GM21619 (cell line): ENCODE measurements around the gene GGT7.
"Not testable (repeated sequence)": the region's sequence is repeated elsewhere in the genome, so short reads cannot be mapped to it uniquely, and the experiment has no call there.

Source experiments
- ATAC-seq: cut with Tn5 transposase; IDR thresholded peaks from one replicate; pipeline ENCODE4 v1.9.1; 2021; ENCODE audit not compliant: unreplicated experiment

The GGT7 gene, protein sequence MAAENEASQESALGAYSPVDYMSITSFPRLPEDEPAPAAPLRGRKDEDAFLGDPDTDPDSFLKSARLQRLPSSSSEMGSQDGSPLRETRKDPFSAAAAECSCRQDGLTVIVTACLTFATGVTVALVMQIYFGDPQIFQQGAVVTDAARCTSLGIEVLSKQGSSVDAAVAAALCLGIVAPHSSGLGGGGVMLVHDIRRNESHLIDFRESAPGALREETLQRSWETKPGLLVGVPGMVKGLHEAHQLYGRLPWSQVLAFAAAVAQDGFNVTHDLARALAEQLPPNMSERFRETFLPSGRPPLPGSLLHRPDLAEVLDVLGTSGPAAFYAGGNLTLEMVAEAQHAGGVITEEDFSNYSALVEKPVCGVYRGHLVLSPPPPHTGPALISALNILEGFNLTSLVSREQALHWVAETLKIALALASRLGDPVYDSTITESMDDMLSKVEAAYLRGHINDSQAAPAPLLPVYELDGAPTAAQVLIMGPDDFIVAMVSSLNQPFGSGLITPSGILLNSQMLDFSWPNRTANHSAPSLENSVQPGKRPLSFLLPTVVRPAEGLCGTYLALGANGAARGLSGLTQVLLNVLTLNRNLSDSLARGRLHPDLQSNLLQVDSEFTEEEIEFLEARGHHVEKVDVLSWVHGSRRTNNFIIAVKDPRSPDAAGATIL

DNA sequence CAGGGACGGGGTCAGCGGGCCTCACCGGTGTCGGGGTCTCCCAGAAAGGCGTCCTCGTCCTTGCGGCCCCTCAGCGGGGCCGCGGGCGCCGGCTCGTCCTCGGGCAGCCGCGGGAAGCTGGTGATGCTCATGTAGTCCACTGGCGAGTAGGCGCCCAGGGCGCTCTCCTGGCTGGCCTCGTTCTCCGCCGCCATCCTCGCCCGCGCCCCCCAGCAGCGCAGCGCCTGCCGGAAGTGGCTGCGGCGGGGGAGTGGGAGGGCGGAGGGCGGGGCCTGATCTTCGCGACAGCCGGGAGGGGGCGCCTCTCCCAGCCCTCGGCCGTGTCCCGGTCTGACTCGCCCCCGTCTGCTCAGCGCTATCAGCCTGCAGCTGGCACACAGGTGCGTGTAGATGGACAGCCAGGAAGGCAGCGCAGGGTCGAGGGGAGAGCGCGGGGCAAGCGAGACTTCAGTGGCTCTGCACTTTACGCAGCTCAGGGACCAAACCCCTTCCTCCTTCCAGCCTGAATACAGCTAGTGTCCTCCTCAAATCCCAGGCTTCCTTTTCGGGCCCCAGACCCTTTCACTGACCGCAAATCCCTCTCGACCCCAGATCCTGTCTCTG lies at the start of gene GGT7:
TSS of gene GGT7 (minus strand) at position 235 of the 603 bp plus-strand sequence. CDS start at position 194, 41 bp downstream.
- ATAC-seq = no peak

DNA sequence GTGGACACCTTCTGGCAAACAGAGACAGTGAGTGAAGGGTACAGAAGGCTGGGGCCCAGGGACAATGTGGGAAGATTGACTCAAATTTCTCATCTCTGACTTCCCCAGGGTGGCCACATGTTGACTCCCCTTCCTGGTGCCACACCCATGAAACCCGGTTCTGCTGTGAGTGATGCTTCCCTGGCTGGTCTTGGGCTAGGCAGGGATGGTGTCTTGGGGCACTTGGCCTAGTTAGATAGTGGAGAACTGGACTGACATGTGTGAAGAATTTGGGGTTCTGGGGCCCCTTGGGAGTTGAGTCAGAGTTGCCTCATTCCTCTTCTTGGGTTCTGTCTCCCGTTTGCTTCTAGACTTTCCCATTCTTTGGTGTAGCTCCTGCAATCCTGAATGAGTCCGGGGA lies 48.8 kb upstream of the GGT7 start:
- ATAC-seq = no peak

DNA sequence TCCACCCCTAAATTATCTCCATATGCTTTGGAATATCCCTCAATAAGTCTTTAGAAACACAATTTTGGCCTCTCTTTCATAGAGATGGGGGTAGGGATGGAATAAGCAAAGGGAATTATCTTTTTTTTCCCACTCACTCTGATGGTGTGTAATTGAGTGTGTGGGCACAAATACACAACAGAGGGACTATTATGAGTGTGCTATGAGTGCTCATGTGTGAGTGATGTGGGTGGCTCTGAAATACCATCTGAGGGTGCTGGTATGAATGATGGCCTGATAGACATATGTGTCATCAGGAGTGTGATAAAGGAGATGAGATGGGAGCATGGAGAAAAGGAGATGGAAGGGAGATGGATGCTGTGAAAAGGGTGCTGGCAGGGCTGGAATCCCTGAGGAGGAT lies 47.4 kb upstream of the GGT7 start:
- ATAC-seq = no peak

DNA sequence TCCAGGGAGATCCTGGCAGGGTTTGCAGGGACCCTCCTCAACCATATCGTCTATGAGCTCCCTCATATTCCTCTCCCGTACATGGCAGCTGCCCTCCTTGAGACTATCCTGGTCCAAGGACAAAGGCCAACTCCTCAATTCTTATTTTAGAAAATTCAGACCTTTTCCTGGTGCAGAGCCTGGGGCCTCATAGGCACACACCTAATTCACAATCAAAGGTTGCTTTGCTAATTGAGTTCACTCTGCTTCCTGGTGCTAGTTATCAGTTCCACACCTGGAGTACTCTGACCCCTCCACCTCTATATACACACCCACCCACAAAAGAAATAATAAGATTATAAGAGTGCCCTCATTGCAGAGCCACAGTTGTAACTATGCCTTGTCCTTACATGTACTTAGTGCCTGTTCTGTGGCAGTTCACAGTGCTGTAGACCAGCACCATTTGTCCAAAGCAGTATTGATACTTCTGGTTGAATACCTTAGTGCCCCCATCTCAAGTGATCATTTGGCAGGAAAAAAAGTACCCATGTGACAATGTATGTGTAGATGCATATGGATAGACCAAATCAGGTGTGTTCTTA lies 44.2 kb upstream of the GGT7 start:
- no peak for ATAC-seq

- ATAC-seq = no peak
Measured at GRCh38 chr20:34915749-34916455, 43.2 kb upstream of the GGT7 start.

- ATAC-seq = no peak
Measured at GRCh38 chr20:34915131-34915530, 42.5 kb upstream of the GGT7 start.

DNA sequence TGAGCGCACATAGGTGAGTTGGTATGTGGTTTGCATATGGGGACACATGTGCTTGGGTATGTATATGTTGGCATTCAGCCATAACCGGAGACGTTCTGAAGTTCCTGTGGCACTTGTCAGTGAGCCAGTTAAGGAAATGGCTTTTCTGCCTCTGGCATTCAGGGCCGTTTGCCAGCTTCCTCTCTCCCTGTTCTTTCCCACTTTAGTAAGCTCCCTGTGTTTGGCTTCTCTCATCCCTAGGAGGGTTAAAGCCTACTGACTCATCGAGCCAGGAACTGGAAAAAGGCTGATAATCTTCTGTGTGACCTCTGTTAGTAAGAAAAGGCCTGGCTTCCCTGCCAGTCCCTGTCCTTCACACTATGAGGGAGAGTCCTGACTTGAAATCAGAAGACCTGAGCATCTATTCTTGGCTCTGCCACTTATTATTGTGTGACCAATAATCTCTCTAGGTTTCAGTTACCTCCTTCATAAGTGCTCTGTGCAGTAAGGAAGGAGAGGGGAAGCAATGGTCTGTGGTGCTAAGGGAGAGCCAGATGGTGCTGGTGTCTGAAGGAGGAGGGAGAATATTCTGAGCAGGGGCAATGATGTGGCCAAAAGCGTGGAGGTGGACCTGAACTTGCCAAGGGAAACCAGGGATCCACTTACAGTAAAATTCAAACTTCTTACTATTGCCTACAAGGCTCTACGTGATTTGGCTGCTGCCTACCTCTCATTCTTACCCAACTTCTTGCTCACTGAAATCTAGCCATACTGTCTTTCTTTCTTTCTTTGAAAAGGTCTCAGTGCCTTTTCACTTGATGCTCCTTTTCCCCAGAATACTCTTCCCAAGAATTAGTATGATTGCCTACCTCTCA lies 35.2 kb upstream of the GGT7 start:
- no peak for ATAC-seq

DNA sequence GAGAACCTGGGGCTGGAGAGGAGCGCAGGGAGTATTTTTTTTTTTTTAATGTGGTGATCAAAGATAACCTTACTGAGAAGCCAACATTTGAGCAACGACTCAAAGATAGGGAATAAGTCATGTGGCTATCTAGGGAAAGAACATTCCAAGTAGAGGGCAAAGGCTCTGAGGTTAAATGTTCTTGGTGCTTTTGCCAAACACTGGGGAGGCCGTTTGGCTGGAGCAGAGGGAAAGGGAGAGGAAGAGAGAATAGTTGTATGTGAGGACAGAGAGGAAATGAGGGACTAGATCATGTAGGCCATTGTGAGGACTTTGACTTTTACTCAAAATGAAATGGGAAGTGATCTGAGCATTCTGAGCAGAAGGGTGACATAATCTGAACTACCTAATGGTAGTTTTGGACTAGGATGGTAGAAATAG lies 31.6 kb upstream of the GGT7 start:
- no peak for ATAC-seq

DNA sequence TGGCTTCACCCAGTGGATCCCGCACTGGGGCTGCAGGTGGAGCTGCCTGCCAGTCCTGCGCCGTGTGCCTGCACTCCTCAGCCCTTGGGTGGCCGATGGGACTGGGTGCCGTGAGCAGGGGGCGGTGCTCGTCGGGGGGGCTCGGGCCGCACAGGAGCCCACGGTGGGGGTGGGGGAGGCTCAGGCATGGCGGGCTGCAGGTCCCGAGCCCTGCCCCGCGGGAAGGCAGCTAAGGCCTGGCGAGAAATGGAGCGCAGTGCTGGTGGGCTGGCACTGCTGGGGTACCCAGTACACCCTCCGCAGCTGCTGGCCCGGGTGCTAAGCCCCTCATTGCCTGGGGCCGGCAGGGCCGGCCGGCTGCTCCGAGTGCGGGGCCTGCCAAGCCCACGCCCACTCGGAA lies 26.1 kb upstream of the GGT7 start:
- ATAC-seq = not testable (repeated sequence)

GRCh38 chr20:34898129-34898528 lies 25.5 kb upstream of the GGT7 start:
- not testable (repeated sequence) for ATAC-seq

DNA sequence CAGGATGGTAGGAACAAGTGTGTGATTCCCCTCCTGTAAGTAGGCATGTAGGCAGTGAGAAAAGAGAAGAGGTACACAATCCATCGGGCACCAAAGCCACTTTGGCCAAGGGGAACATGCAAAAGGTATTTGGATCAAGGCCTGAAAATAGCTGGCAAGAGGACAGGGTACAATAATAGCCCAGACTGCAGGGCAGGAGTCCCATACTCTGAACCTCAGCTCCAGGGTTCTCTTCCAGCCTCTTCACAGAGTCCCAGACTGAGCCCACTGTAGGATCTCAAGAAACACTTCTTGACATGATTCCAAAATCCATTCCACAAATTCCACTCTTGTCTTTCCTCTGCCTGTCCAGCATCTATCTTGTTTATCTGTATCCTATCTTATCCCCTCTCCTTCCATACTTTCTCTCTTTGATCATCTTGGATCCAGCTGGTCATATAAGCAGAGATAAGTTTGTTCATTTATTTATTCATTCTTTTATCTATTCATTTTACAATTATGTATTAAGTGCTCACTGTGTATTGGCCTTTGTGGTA lies 23.5 kb upstream of the GGT7 start:
- no peak for ATAC-seq

DNA sequence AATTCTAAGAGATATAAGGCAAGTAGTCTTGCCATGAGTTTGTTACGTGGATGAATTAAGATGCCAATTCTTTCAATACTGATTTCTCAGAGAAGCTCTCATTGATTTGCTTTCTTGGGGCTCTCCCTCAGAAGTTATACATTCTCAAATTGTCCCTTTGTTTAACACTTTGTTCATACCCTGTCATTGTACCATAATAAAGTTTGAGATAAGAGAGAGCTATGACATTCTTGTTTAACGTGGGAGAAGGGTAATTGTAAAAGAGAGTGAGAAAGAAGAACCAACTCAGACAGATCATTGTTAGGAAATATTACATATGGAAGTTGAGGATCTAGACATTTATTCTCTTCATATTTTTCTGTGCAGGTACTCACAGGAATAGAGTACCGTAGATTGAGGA lies 22.8 kb upstream of the GGT7 start:
- ATAC-seq = no peak

- ATAC-seq = no peak
Measured at GRCh38 chr20:34894723-34895122, 22.1 kb upstream of the GGT7 start.

- no peak for ATAC-seq
Measured at GRCh38 chr20:34892671-34893070, 20.0 kb upstream of the GGT7 start.

- ATAC-seq = no peak
Measured at GRCh38 chr20:34891166-34892062, 18.8 kb upstream of the GGT7 start.

DNA sequence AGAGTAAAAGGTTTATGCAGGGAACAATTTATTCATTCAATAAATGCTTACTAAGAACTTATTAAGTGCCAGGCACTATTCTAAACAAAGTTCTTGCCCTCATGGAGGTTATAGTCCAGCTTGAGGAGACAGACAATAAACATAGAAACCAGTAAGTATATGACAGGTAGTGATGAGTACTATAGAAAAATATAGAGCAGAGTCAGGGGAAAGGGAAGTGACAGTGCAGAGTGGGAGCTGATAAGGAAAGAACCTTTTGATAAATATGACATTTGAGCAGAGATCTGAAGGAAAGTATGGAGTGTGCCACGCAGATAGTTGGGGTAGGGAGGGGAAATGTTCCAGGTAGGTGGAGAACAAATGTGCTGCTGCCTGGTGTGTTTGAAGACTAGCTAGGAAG lies 15.8 kb upstream of the GGT7 start:
- ATAC-seq = no peak

DNA sequence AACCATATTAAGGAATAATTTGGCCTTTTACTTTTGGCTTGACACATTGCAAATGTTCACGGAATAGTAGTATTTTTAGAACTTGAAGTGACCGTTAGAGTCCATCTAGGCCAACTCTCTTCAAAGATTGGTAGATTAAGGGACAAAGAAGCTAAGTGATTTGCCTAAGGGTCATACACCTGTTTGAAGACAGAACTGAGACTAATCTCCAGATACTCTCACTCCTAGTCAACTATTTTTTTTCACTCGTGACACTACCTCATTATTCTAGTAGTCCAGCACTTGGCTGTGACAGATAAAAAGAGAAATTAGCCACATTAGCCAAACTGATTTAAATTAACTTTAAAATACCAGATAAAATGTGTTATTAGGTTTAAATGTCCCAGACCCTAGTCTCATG lies 14.4 kb upstream of the GGT7 start:
- no peak for ATAC-seq

GRCh38 chr20:34886122-34886521 lies 13.5 kb upstream of the GGT7 start:
- ATAC-seq = no peak

GRCh38 chr20:34884260-34884659 lies 11.6 kb upstream of the GGT7 start:
- ATAC-seq = no peak
